SIG-M5 treated with dmso at 0.1 percent for 504 hours (cell line): Measurements from ENCODE around the gene SDR9C7.
"Not testable (repeated sequence)": the region's sequence is repeated elsewhere in the genome, so short reads cannot be mapped to it uniquely, and the experiment has no call there.

ENCODE experiments used
- DNase-seq: peaks from one replicate; lab custom pipeline; 2025; ENCODE audit not compliant: unreplicated experiment; lab: John Stamatoyannopoulos, UW

The SDR9C7 gene

GRCh38 chr12:56954057-56954957, 20.1 kb upstream of the SDR9C7 start:
- no peak for DNase-seq

GRCh38 chr12:56953314-56953713, 19.1 kb upstream of the SDR9C7 start:
- no peak for DNase-seq

DNA sequence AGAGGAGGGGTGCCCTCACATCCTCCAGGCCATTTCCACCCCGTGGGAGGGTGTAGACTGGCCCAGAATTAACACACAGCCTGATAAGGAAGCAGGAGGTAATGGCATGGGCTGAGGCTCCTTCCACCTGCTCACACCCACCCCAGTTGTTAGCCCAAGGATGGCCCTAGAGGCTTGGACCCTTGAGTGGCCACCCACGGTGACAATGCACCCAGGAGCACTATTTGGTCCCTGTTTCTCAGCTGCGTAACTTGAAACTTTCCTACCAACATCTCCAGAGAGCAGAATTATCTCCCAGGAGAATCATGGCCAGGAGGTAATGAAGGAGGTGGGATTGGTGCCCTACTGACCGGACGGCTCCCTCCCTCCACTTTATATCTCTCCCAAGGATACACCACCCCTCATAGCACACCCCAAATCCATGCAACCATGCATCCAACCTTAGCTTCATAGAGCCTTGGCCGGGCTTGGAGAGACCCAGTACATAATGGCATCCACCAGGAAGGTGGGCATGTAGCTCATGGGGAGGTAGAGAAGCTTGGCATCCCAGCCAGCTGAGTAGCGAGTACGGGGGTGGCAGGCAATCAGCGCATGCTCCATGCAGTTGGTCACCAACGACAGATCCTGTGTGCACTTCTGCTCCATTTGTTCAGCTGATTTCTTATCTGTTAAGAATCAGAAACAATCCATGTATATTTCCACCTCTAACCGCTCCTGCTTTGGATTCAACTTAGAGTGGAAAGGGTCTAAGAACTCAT, 17.6 kb upstream of the SDR9C7 start:
- no peak for DNase-seq

DNA sequence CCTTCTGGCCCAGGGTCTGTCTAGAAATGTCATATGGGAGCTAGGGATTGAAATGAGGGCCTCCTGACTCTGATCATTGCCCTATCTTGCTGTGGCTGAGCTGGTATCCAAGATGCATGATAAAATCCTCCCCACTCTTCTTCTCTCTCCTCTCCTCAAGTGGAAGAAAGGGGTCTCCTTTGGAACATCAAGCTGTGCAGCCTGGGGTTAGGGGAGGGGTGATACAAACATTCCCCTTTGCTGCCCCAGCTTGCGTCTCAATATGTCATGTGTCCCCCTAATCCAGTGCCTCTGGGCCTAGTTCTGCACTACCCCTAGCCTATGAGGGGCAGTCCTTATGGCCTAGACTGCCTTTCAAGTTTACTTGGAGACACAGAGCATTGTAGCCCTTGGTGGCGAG, 14.7 kb upstream of the SDR9C7 start:
- no peak for DNase-seq

DNA sequence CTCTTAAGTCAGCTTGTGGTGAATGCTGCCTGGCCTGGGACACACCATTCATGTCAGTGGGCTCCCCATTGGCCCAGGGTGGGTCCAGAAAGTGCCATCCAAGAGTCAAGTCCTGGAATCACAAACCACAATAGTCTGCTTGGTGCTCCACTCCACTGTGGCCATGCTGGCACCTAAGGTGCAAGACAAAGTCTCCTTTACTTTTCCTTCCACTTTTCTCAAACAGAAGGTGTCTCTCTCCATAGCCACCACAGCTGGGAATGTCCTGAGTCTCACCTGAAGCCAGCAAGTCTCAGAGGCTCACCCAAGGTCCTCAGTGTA, 14.2 kb upstream of the SDR9C7 start:
- no peak for DNase-seq

GRCh38 chr12:56947633-56948456, 13.6 kb upstream of the SDR9C7 start:
- no peak for DNase-seq

- DNase-seq, result no peak
Measured at GRCh38 chr12:56943878-56944277, 9.7 kb upstream of the SDR9C7 start.

- not testable (repeated sequence) for DNase-seq
Measured at GRCh38 chr12:56943374-56943773, 9.2 kb upstream of the SDR9C7 start.

DNA sequence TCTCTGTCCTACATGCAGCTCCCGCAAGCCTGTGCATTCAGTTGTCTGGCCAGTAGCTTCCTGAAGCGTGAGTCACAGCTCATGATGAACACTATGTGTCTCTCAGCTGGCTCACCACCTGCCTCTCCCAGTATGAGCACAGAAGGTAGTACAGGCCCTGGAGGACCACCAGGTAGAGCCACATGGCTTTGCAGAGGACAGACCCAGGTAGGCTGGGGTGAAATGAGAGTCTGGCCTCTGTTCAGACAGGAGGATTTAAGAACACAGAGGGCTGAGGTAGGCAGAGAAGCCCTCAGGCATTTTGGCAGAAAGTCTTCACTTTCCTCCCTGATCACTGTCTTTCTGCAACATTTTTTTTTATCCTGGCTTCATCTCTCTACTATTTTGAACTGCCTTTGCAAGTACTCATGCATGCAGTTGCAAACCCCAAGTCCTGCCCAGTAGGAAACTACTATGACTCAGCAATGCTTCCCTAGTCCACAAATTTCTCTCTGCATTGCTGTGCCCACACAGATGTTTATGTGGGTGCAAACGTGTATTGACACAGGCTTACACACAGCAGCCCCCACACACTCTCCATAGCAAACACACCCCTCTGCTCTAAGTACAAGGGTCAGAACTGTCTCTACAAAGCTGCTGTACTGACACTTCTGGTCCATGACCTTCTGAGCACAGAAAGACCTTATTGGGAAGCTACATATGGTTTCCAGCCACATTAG, 7.2 kb upstream of the SDR9C7 start:
- peak; percentile 33 for DNase-seq

DNA sequence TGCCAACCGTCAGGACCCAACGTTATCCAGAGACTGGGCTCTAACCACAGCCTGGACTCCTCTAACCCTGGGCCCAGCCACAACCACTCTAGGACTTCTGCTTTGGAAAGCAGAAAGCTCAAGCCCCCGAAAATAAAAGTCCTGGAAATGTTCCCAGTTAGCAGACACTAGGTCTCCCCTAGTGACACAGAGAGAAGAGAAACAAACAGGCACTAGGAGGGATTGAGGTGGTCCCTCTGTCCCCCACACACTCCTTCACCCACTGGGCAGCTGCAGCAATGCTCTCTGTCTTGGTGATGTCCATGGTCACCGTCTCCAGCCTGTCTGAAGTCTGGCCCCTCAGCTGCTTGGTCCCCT, 6.7 kb upstream of the SDR9C7 start:
- not testable (repeated sequence) for DNase-seq

- DNase-seq, result no peak
Measured at GRCh38 chr12:56935752-56936151, 1.5 kb upstream of the SDR9C7 start.

DNA sequence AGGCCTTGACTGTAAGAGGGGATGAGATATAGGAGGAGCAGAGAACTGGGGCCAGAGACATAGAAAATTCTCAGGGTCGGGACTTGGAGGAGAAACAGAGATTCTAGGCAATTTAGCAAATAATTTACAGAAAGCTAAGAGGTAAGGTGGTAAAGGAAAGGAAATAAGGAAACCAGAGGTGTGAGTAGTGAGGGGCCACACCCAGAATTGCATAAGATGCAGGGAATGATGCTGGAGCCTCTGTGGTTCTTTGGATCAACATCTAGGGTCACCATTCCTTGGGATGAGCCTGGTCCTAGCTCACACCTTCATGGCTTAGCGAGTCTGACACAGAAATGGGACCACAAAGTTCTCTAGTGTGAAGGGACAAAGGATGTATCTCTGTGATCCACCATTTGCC, 949 bp upstream of the SDR9C7 start:
- no peak for DNase-seq

GRCh38 chr12:56932867-56933266, 1.3 kb downstream of the SDR9C7 start:
- DNase-seq, result peak; percentile 59

- DNase-seq, result no peak
Measured at GRCh38 chr12:56932146-56932545, 2.1 kb downstream of the SDR9C7 start.

- DNase-seq, result peak; percentile 90
Measured at GRCh38 chr12:56931474-56931978, 2.7 kb downstream of the SDR9C7 start.

- no peak for DNase-seq
Measured at GRCh38 chr12:56930241-56930640, 4.0 kb downstream of the SDR9C7 start.

GRCh38 chr12:56929780-56930179, 4.4 kb downstream of the SDR9C7 start:
- DNase-seq, result no peak

- DNase-seq, result peak; percentile 41
Measured at GRCh38 chr12:56928262-56928661, 5.9 kb downstream of the SDR9C7 start.

DNA sequence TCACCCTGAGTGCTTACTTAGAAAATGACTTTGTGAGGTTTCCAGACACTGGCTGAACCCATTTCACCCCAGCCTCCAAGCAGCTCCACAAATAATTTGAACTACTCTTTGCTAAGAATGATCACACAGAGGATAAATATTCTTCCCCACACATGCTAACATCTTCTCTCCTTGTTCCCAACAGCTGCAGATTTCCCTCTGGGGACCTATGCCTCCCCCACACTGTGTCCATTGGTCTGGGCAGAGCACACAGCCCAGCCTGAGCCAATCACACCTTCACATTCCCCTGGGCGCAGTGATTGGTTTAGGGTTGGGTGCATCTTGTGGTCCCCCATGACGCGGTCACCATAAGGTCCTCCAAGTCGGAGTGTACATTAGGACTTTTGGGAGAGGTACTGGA, 6.9 kb downstream of the SDR9C7 start:
- no peak for DNase-seq

DNA sequence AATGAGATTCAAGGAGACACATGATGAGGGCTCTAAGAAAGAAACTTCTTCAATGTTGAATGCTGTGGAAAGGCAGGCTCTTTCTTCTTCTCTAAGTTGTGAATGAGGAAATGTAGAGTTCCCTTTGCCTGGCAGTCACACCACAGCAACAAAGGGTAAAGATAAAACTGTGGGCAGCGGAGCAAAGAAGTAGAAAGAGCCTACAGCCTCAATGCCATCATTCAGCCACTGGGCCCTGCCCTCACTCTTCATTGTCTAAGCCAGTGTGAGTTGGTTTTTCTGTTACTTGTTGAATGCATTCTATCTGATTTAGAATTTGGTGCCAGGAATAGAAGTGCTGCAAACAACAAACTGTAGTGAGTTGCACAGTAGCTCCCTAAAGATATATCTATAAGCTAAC, 12.2 kb downstream of the SDR9C7 start:
- peak; percentile 5 for DNase-seq

DNA sequence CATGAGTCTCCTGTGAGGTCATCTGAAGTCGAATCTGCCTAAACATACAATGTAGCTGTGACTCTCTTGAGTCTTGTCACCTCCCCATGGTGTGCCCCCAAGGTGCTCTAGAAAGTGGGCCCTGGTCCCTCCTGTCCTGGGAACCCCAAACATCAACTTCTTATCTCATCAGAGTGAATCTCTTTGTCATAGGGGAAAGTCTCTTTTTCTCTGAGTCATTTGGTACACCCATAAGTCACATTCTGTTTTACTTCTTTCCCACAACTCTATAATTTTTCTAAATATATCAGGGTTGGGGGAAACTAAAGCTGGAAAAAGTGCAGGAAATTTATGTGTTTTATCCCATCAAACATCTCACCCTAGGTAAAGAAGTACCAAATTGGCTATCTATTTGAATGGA, 12.9 kb downstream of the SDR9C7 start:
- no peak for DNase-seq
